ENCODE measurements around the gene FHIT. TPM values are rescaled to one million over a fixed set of nuclear protein-coding genes. Genes with fewer than 3 reads are reported as not detected.

The FHIT gene
- total and polyA plus RNA-seq, 4 donors: 2.1 to 14.7 (median 6.6) TPM

DNA sequence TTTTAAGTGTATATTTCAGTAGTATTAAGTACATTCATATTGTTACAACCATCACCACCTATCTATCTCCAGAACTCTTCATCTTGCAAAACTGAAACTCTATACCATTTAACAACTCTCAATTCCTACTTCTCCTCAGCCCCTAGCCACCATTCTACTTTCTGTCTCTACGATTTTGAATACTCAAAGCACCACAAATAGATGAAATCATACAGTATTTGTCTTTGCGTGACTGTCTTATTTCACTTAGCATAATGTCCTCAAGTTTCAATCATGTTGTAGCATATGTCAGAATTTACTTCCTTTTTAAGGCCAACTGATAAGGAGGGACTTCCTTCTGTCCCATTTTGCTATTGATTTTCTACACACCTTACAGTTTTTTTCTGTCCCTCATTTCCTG lies 593.3 kb downstream of the FHIT start:
- no peak for DNase-seq (ENCODE audit: low spot score)
- WGBS: 88% methylated on average over 2 of the region's 2 CpGs
- H3K9ac ChIP-seq (ENCODE audit: low read depth in 1 of 2, low read length in 2 of 2): no peak overlapping the region
- H3K27ac ChIP-seq (ENCODE audit: low read depth in 1 of 2, low read length in 2 of 2): no peak overlapping the region
- no peaks in the 10 kb centered on the region for H3K27me3 ChIP-seq (ENCODE audit: control insufficient read depth in 4 of 4, insufficient read depth in 4 of 4, low read length in 3 of 4)
- H3K9me3 ChIP-seq (ENCODE audit: control insufficient read depth in 4 of 4, low read length in 3 of 4): peaks cover 0 to 3% (median 0%) of the 10 kb centered on the region in 4 donors
- no peaks in the 10 kb centered on the region for H3K4me1 ChIP-seq (ENCODE audit: control insufficient read depth in 4 of 4, insufficient read depth in 4 of 4, low read length in 3 of 4)
- H3K4me3 ChIP-seq (ENCODE audit: low read depth in 1 of 3, low read length in 3 of 3): no peak overlapping the region
- H3K36me3 ChIP-seq (ENCODE audit: control insufficient read depth in 4 of 4, insufficient read depth in 3 of 4, low read depth in 1 of 4, low read length in 3 of 4): no peaks in the 10 kb centered on the region
- no peak for TF ChIP-seq FOXA1 (IDR thresholded peaks at IDR 0.05)
- no peak for TF ChIP-seq REST (IDR thresholded peaks at IDR 0.05)
- TF ChIP-seq HNF4G (IDR thresholded peaks at IDR 0.05): no peak
- no peak for TF ChIP-seq TAF1 (conservative IDR thresholded peaks at IDR 0.05)
- no peak for TF ChIP-seq GABPA (IDR thresholded peaks at IDR 0.05 in 1 of 2, conservative IDR thresholded peaks at IDR 0.05 in 1 of 2)
- no peak for TF ChIP-seq YY1 (IDR thresholded peaks at IDR 0.05)
- TF ChIP-seq, protein P1, sequence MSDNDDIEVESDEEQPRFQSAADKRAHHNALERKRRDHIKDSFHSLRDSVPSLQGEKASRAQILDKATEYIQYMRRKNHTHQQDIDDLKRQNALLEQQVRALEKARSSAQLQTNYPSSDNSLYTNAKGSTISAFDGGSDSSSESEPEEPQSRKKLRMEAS (IDR thresholded peaks at IDR 0.05): no peak
- TF ChIP-seq HNF4A (conservative IDR thresholded peaks at IDR 0.05): no peak
- TF ChIP-seq JUND (IDR thresholded peaks at IDR 0.05): no peak
- no peak for TF ChIP-seq FOXA2 (IDR thresholded peaks at IDR 0.05)
- TF ChIP-seq, protein P2, sequence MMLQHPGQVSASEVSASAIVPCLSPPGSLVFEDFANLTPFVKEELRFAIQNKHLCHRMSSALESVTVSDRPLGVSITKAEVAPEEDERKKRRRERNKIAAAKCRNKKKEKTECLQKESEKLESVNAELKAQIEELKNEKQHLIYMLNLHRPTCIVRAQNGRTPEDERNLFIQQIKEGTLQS (IDR thresholded peaks at IDR 0.05): no peak
- TF ChIP-seq RXRA (IDR thresholded peaks at IDR 0.05): no peak
- TF ChIP-seq NR2F2 (IDR thresholded peaks at IDR 0.05): no peak
- TF ChIP-seq, protein P3, sequence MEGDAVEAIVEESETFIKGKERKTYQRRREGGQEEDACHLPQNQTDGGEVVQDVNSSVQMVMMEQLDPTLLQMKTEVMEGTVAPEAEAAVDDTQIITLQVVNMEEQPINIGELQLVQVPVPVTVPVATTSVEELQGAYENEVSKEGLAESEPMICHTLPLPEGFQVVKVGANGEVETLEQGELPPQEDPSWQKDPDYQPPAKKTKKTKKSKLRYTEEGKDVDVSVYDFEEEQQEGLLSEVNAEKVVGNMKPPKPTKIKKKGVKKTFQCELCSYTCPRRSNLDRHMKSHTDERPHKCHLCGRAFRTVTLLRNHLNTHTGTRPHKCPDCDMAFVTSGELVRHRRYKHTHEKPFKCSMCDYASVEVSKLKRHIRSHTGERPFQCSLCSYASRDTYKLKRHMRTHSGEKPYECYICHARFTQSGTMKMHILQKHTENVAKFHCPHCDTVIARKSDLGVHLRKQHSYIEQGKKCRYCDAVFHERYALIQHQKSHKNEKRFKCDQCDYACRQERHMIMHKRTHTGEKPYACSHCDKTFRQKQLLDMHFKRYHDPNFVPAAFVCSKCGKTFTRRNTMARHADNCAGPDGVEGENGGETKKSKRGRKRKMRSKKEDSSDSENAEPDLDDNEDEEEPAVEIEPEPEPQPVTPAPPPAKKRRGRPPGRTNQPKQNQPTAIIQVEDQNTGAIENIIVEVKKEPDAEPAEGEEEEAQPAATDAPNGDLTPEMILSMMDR (IDR thresholded peaks at IDR 0.05; ENCODE audit: low read depth, low read length, missing input control): no peak
- TF ChIP-seq RAD21 (IDR thresholded peaks at IDR 0.05): no peak
- no peak for TF ChIP-seq EGR1 (IDR thresholded peaks at IDR 0.05; ENCODE audit: low read depth in 2 of 2)
- TF ChIP-seq, protein P4, sequence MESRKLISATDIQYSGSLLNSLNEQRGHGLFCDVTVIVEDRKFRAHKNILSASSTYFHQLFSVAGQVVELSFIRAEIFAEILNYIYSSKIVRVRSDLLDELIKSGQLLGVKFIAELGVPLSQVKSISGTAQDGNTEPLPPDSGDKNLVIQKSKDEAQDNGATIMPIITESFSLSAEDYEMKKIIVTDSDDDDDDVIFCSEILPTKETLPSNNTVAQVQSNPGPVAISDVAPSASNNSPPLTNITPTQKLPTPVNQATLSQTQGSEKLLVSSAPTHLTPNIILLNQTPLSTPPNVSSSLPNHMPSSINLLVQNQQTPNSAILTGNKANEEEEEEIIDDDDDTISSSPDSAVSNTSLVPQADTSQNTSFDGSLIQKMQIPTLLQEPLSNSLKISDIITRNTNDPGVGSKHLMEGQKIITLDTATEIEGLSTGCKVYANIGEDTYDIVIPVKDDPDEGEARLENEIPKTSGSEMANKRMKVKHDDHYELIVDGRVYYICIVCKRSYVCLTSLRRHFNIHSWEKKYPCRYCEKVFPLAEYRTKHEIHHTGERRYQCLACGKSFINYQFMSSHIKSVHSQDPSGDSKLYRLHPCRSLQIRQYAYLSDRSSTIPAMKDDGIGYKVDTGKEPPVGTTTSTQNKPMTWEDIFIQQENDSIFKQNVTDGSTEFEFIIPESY (IDR thresholded peaks at IDR 0.05): no peak

DNA sequence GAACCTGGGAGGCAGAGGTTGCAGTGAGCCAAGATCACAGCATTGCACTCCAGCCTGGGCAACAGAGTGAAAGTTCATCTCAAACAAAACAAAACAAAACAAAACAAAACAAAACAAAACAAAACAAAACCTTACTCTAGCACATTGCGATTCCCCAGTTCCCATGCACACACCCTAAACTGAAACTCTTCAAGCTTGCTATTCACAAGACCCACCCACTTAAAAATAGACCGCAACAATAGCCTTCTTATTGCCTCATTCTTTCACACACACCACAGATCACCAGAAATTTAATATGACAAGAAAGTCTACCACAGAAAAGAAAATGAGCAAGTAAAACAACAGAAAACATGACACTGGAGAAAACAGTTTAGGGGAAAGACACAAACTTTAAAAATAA lies 598.4 kb downstream of the FHIT start:
- H3K9ac ChIP-seq (ENCODE audit: low read depth in 1 of 2, low read length in 2 of 2): no peak overlapping the region
- no peak overlapping the region for H3K4me3 ChIP-seq (ENCODE audit: low read depth in 1 of 3, low read length in 3 of 3)
- H3K27ac ChIP-seq (ENCODE audit: low read depth in 1 of 2, low read length in 2 of 2): no peak overlapping the region
- H3K27me3 ChIP-seq (ENCODE audit: control insufficient read depth in 4 of 4, insufficient read depth in 4 of 4, low read length in 3 of 4): no peaks in the 10 kb centered on the region
- no peak for DNase-seq (ENCODE audit: low spot score)
- 92% methylated on average over 2 of the region's 2 CpGs for whole genome bisulfite sequencing
- no peaks in the 10 kb centered on the region for H3K36me3 ChIP-seq (ENCODE audit: control insufficient read depth in 4 of 4, insufficient read depth in 3 of 4, low read depth in 1 of 4, low read length in 3 of 4)
- H3K9me3 ChIP-seq (ENCODE audit: control insufficient read depth in 4 of 4, low read length in 3 of 4): no peaks in the 10 kb centered on the region
- H3K4me1 ChIP-seq (ENCODE audit: control insufficient read depth in 4 of 4, insufficient read depth in 4 of 4, low read length in 3 of 4): no peaks in the 10 kb centered on the region
- TF ChIP-seq HNF4A (conservative IDR thresholded peaks at IDR 0.05): no peak
- no peak for TF ChIP-seq EGR1 (IDR thresholded peaks at IDR 0.05; ENCODE audit: low read depth in 2 of 2)
- no peak for TF ChIP-seq HNF4G (IDR thresholded peaks at IDR 0.05)
- no peak for TF ChIP-seq REST (IDR thresholded peaks at IDR 0.05)
- TF ChIP-seq JUND (IDR thresholded peaks at IDR 0.05): no peak
- TF ChIP-seq, protein P2 (IDR thresholded peaks at IDR 0.05): no peak
- no peak for TF ChIP-seq RXRA (IDR thresholded peaks at IDR 0.05)
- no peak for TF ChIP-seq SP1 (IDR thresholded peaks at IDR 0.05)
- TF ChIP-seq, protein P3 (IDR thresholded peaks at IDR 0.05; ENCODE audit: low read depth, low read length, missing input control): no peak

Measured in liver (tissue), 9 donors.